Panc1 (cell line): ENCODE measurements around the gene LYSMD3. TPM values are rescaled to one million over a fixed set of nuclear protein-coding genes. Genes with fewer than 3 reads are reported as not detected.

Source experiments
- ATAC-seq: fragments of 200-7000 bp; cut with Tn5 transposase; 2 replicates; pipeline ENCODE4 v1.9.1; 2020; ENCODE audit warnings: mild to moderate bottlenecking, moderate library complexity
- BruUV-seq: library from RNA; stranded (reverse); fragments of 400-500 nt; replicated peaks from 2 replicates; lab custom pipeline; 2021; lab: Mats Ljungman, UMichigan
- CTCF ChIA-PET: fragments of 300-600 bp; sonication (Branson Sonifier 250); formaldehyde crosslinking; loops from one replicate; lab custom pipeline; 2022; ENCODE audit warnings: antibody characterized with exemption; lab: Charles Lee
- POLR2A ChIA-PET: fragments of 300-600 bp; sonication (Branson Sonifier 250); formaldehyde crosslinking; loops from one replicate; lab custom pipeline; 2022; ENCODE audit warnings: antibody characterized with exemption; lab: Charles Lee
- DNase-seq: peaks from one replicate; pipeline ENCODE4 v3.0.0-alpha.2; 2010; ENCODE audit warnings: low read depth, low spot score
- H3K27ac ChIP-seq: 2 replicates; pipeline ENCODE4 v1.5.1; 2011; ENCODE audit warnings: mild to moderate bottlenecking, low read length, inconsistent platforms
- H3K27me3 ChIP-seq: fragments of 200-500 bp; sonication (Bioruptor generic); 2 replicates; pipeline ENCODE4 v1.6.0; 2014; ENCODE audit warnings: low read length, inconsistent platforms; ENCODE audit not compliant: control insufficient read depth, insufficient read depth
- H3K36me3 ChIP-seq: fragments of 200-500 bp; sonication (Bioruptor generic); 2 replicates; pipeline ENCODE4 v1.5.1; 2014; ENCODE audit warnings: inconsistent platforms, mild to moderate bottlenecking, low read length, moderate library complexity; ENCODE audit not compliant: control insufficient read depth, insufficient read depth
- H3K4me1 ChIP-seq: 2 replicates; pipeline ENCODE4 v1.5.1; 2011; ENCODE audit warnings: inconsistent platforms, mild to moderate bottlenecking, low read length, moderate library complexity; ENCODE audit not compliant: control insufficient read depth, insufficient read depth
- H3K4me3 ChIP-seq, 2 experiments: 2 replicates each; pipeline ENCODE4 v1.5.1; 2011 to 2012; ENCODE audit warnings: low read depth in 2 of 2, low read length in 2 of 2, mild to moderate bottlenecking in 2 of 2, inconsistent platforms in 1 of 2, moderate library complexity in 1 of 2
- H3K9me3 ChIP-seq: fragments of 200-500 bp; sonication (Bioruptor generic); 2 replicates; pipeline ENCODE4 v1.5.1; 2014; ENCODE audit warnings: low read depth, mild to moderate bottlenecking, inconsistent platforms, low read length, moderate library complexity; ENCODE audit not compliant: control insufficient read depth, insufficient read depth
- CTCF ChIP-seq: fragments of 450-650 bp; IDR thresholded peaks from 2 replicates; pipeline ENCODE4 v1.5.1; 2017; ENCODE audit warnings: mild to moderate bottlenecking
- POLR2AphosphoS5 ChIP-seq: IDR thresholded peaks from 2 replicates; pipeline ENCODE4 v1.6.1; 2012; ENCODE audit warnings: mild to moderate bottlenecking, low read depth, low read length, moderate library complexity
- REST ChIP-seq, 2 experiments: IDR thresholded peaks; 2 replicates each; pipeline ENCODE4 v1.6.1; 2011 to 2012; ENCODE audit warnings: low read depth in 2 of 2, control low read depth in 1 of 2, low read length in 1 of 2, mild to moderate bottlenecking in 1 of 2, moderate library complexity in 1 of 2; ENCODE audit not compliant: insufficient read depth in 1 of 2
- SIN3A ChIP-seq: IDR thresholded peaks from 2 replicates; pipeline ENCODE4 v1.6.1; 2012; ENCODE audit warnings: low read depth, mild to moderate bottlenecking, low read length, moderate library complexity, borderline replicate concordance; ENCODE audit not compliant: insufficient read depth
- TCF7L2 ChIP-seq: IDR thresholded peaks from 2 replicates; pipeline ENCODE4 v1.6.1; 2011; ENCODE audit warnings: mild to moderate bottlenecking, low read depth, low read length, inconsistent platforms
- in situ Hi-C: cut with HindIII; loops from 2 replicates; pipeline ENCODE4 v1.10.0; 2016; ENCODE audit warnings: low sequenced_read_pairs, low pct_unique_long_range_greater_than_20kb
- intact Hi-C: fragments of 100-400 bp; cut with micrococcal nuclease; formaldehyde crosslinking; loops from one replicate; pipeline ENCODE4 v1.10.0; 2022; ENCODE audit not compliant: unreplicated experiment
- total RNA-seq: library from RNA; stranded (reverse); gene quantifications from one replicate; pipeline ENCODE4 v1.2.1, GENCODE V29; 2021; ENCODE audit not compliant: unreplicated experiment

Gene LYSMD3
- total RNA-seq, 1 experiment from 2014 or later = 16.0 TPM

GRCh38 chr5:90550963-90551362, 21.6 kb upstream of the LYSMD3 start:
- in situ Hi-C loops = no loop called here
- no peak for DNase-seq
- Histone ChIP-seq H3K4me3 (no peak overlapping the region), H3K9me3 (no peaks in the 10 kb centered on the region), H3K27ac (no peak overlapping the region), H3K4me1 (no peaks in the 10 kb centered on the region), H3K36me3 (no peaks in the 10 kb centered on the region), H3K27me3 (peaks cover 49% of the 10 kb centered on the region)
- intact Hi-C loops = no loop called here
- no peak for ATAC-seq
- no TSS peak for BruUV-seq
- TF ChIP-seq POLR2AphosphoS5 = no peak
- TF ChIP-seq SIN3A = no peak
- no peak for TF ChIP-seq REST (IDR thresholded peaks at IDR 0.05; ENCODE audit: insufficient read depth in 1 of 2, low read depth in 2 of 2, low read length in 1 of 2)
- TF ChIP-seq TCF7L2 = no peak
- TF ChIP-seq CTCF = no peak
- CTCF ChIA-PET = no interaction called here
- POLR2A ChIA-PET = no interaction called here

GRCh38 chr5:90549729-90550275, 20.4 kb upstream of the LYSMD3 start:
- Histone ChIP-seq H3K9me3 (no peaks in the 10 kb centered on the region), H3K27me3 (peaks cover 41% of the 10 kb centered on the region), H3K4me1 (no peaks in the 10 kb centered on the region), H3K36me3 (no peaks in the 10 kb centered on the region), H3K27ac (no peak overlapping the region), H3K4me3 (no peak overlapping the region)
- no TSS peak for BruUV-seq
- DNase-seq (no peak), ATAC-seq (no peak)
- TF ChIP-seq REST (IDR thresholded peaks at IDR 0.05; ENCODE audit: insufficient read depth in 1 of 2, low read depth in 2 of 2, low read length in 1 of 2) (no peak), CTCF (no peak), SIN3A (no peak), TCF7L2 (no peak), POLR2AphosphoS5 (no peak)
- ChIA-PET CTCF (no interaction called here), POLR2A (no interaction called here)
- intact Hi-C loops = no loop called here
- in situ Hi-C loops = no loop called here
